HS-27A (cell line): Measurements from ENCODE around the gene MOB3B.

Source experiments
- DNase-seq: peaks from one replicate; pipeline ENCODE4 v3.0.0-alpha.2; 2012; ENCODE audit warnings: low read depth, missing footprints

The MOB3B gene

DNA sequence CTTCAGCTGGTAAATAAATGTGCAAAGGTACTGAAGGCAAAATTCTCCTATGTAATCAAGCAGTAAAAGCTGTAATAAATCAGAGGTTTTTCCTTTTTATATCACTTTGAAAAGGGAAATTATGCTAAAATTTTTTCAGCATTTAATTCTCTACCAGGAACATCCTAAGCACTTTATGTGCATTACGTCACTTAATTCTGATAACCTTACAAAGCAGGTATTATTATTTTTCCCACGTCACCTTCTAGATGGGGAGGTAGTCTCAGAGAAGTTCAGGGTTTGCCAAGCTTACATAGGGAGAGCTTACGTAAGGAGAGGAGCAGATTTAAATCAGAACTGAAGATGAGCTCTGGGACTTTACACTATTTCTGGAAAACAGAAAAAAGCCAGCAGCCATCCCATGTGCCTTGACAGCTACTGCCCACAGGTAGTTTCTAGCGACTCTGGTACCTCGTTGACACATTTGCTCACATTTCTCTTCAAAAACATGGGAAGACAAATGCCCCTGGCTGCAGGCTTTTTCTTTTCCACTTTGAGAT lies 84.5 kb downstream of the MOB3B start:
- DNase-seq, result no peak

DNA sequence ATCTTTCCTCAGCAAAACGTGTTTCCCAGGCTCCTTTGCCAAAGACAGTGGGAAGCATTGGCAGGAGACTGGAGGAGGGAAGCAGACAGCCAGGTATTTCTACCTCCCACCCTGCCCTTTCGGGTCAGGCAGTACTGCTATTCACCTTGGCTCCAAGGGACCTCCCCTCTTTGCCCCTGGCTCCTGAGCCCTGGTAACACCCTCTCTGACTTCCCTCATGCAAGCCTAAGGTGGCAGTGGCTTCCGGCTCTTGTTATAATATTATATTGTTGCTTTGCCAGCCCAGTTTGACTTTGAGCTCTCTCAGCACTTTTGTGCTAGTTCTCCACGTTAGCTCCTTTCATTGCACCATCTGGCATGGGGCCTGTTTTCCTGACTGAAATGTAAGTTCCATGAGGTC lies 87.2 kb downstream of the MOB3B start:
- no peak for DNase-seq

DNA sequence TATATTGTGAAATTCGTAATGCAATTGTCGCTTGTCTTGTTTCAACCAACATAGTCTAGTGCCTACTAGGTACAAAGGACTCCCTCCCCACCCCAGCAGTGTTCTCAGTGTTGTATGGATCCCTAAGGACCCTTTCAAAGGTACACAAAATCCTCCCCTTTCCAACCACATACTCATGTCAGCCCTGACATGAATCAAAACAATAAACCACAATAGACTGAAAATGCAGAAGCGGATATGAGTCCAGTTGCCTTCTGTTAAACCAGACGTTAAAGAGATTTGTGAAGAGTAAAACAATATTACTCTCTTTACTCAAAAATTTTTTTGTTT lies 87.9 kb downstream of the MOB3B start:
- no peak for DNase-seq

DNA sequence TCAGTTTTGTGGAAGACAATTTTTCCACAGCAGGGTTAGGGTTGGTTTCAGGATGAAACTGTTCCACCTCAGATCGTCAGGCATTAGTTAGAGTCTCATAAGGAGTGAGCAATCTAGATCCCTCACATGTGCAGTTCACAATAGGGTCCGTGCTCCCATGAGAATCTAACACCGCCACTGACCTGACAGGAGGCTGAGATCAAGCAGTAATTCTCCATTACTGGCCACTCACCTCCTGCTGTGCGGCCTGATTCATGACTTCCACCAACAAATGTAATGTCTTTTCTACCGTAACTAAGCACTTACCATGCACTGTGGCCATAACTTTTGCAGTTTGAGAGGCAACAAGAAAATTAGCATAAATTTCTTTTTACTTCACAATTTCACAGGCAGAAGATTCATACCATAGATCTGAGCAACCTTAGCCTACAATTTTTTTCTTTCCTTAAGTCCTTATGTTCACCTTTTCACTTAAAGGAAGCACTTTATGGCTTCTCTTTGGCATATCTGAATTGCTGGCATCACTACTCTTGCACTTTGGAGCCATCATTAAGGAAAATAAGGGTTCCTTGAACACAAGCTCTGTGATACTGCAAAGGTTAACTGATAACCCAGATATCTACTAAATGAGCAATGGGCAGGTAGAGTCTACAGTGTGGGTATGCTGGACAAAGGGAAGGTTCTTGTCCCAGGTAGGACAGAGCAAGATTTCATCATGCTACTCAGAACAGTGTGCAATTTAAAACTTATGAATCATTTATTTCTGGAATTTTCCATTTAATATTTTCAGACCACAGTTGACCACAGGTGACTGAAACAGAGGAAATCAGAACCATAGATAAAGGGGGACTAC lies 88.5 kb downstream of the MOB3B start:
- DNase-seq, result no peak

DNA sequence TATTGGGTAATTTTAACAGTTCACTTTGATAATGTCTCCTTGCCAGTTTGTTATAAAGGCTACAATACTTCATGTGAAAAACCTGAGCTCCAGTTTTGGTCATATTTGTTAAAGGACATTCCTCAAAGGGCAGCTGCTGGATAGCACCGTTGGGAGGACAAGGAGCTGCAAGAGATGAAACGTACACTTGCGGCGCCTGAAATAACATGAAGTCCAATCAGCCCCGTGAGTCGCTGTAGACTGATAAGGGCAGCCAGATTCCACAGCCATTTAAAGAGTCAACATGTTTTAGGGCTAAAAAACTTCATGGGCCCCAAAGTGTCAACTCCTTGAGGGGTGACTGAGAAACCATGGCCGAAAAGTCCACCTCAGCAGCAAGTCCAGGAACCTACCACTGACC lies 91.1 kb downstream of the MOB3B start:
- no peak for DNase-seq

DNA sequence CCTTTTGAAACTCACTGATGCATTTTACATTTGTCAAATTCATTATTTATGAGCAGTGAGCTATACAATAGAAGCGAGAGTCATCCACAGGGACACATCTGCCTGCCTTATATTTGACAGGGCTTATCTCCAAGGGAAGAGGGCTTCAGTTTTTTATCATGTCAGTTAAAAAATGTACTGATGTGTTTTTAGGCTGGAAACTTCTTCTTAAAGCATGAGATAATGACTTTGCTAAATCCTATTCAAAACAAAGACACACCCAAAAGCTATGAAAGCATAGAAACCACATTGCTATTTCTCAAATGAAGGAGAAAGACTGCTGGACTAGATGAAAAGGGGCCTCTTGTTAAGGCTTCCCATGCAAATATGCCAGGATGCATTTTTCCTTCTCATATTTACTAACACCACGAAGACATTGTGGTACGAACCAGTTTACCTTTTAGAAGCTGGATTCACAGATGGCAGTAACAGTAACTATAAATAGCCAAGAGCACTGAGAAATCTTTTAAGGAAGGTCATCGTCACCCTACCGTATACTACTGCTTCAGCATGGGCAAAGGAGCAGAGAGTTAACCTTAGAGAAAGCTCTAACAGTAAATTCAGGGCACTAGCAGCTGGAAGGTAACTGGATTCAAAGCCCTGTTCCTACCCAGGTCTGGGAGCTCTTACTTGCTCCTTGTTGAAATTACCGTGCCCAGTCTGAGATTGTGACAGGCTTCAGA lies 91.8 kb downstream of the MOB3B start:
- DNase-seq, result no peak

DNA sequence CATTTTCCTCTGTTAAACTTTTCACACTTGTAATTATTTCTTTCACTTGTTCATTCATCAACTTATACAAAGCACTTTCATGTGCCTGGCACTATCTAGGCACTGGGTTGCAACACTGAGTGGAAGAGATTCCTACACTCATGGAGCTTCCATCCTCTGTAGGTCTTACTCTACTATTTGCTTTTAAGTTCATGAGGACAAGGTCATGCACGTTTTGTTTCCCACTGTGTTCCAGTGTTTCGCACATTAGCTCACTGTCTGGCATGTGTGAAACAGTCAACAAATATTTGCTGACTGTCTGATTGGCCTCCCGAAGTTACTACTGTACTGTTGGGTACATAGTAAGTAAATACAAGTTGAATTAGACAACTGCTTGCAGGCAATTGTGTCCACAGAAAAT lies 93.4 kb downstream of the MOB3B start:
- DNase-seq, result no peak

DNA sequence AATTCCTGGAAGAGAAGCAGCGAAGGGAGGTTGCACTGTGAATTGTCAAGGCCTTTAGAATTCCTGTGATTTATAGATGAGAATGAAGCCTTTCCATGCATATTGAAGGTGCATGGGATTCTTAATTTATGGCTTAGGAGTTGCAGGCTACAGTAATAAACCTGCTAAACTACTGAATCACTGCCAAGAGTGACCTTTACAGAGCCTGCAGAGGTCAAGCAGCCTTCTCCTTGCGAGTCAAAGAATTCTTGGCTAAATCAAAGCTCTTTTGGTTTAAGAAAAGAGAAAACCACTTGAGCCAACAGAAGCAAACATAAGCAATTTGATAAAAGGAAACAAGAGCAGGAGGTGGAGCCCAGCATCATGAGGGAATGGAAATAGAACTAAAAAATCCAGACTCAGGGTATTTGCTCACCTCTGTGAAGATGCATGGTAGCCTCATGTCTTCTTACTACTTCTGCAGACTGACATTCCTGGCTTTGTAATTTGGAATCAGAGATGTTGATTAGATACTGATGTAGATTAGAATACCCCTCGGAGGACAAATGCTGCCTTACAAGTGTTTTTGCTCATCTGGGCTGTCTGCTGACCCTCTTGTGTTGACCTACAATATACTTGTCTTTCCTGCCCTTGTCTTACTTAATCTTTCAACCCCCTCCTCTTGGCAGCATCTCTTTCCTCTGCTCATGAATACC lies 95.8 kb downstream of the MOB3B start:
- no peak for DNase-seq

DNA sequence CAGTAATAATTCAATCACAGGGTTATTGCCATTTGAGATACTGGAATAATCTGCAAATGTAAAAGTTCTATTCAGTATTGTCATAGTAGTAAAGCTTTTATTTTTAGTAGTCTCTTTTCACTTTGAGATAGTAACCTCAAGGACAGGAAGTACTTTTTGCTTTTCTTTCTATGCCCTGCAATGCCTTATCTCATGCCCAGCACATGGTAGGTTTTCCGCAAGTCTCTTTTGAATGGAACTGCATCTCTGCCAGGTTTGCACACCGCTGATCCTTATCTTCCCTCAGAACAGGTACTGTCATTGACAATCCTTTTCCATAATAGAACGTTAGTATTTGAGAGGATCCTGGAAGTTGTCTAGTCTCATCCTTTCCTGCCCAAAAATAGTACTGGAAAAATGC lies 97.3 kb downstream of the MOB3B start:
- no peak for DNase-seq

DNA sequence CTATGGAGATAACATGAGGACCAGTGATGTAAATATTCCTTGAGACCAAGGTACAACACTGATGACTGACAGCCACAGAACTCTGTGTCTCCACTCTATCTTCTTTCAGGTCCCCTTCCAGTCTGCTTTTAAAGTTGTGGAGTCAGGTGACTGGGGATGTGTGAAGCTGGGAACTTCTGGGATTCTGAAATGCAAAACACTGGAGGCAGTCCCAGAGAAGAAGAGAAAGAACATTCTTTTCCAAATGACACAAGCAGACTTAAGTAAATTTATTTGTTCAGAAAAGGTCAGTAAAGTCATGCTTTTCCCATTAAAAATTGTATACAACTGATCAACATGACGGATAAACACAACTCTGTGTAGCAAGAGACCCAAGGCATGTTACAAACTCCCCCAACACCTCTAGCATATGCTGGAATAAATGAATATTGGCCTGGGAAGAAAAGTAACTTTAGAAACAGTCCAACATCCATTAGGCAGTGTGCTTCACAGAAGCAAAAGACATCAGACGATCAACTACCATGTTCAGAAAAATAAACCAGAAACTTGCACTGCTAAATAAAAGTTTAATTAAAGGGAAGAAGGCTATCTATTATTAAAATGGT lies 98.0 kb downstream of the MOB3B start:
- DNase-seq, result no peak

DNA sequence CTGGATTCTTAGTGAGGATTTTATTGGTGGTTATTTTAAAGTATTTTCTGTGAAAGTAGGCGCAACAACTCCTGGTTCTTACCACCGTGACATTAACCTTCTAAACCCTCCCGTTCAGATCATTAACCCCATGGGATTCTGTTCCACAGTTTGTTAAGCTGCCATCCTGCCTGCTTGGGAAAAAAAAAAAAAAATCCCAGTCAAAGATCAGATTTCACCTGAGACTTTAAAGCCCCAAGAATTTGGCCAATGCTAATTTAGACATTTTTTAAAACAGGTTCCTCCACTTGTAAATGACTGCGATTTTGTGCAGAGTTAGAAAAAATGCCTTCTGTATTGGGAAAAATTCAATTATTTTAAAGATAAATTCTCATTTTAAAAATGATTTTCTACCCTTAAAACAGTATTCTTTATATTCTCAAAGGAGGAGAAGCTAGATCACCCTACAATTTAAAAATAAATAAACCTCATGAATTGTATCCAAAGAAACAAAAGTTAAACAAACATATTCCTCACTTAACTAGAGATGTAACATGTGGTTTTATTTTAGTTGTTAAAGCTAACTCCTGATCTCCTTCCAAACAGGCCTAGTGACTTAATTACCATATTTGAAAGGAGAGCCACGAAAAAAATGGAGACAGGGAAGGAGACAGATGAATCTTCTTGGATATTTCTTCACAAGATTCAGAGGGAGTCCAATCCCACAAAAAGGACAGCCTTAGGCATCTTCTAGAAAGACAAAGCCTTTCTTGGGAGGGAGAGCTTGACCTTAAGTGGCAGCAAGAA lies 98.7 kb downstream of the MOB3B start:
- no peak for DNase-seq

DNA sequence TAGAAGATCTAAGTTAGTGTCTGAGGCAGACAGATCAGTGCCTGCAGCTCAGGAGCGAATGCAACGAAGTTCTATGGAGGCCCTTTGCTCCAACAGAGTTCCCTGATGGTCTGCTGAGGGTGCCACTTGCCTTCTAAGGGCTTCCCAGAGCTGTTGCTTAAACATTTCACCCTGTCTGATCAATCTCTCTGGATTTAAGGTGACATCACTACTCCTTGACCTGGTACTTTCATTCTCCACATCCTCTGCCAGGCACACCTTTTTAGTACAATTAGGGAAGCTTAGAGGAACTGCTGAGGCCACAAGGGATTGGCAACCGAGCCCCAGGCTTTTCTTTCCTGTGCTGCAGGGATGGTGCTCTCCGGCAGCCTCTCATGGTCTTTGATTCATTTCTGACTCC lies 99.7 kb downstream of the MOB3B start:
- DNase-seq, result no peak

DNA sequence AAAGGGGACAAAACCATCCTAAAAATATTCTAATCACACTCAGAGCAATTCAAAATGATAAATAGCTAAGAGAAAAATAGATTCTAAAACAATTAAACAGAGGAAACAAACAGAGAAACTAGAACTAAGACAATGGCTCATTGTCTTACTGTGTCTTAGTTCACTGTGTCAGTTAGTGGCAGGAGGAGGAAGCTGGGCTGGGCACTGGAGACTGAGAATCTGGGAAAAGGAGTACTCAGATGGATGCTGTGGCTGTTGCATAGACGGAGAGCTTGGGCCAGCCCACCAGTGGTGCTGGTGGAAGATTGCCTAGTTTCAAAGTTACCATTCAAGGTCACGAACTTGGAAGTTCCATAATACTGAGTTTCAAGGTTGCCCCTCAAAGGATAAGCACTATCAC lies 100.2 kb downstream of the MOB3B start:
- no peak for DNase-seq

DNA sequence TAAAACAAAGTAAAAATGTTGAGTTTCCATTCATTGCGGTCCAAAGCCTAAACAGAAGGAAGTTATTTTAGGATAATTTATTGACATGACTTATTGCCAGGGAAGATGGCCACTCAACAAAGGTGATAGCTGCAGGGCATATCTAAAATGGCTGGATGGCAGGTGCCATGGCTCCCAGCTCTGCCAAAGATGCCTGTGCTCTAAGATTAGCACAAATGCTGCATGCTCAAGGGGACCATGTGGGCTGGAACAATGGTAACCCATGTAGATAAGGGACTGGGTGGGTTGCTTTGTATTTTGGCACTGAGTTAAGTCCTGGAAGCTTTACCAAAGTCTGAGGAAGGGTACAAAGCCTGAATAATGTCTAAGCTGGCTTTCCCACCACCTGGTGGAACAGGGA lies 101.1 kb downstream of the MOB3B start:
- no peak for DNase-seq

DNA sequence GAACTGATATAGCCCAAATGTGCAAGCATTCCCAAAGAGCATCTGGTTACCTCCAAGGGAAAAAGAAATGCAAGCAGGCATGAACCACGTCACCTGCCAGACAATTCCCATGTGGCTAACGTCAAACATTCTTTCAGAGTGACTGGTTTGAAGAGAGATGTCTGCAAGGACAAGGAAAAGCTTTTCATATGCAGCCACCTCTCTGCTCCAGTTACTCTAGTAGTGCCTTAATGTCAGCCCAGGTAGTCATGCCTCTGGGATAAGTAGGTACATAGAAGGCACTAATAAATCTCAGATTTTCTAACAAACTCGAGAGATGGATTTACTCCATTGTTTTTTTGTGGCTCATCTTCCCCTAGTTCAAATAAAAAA lies 102.4 kb downstream of the MOB3B start:
- peak; percentile 71 for DNase-seq

DNA sequence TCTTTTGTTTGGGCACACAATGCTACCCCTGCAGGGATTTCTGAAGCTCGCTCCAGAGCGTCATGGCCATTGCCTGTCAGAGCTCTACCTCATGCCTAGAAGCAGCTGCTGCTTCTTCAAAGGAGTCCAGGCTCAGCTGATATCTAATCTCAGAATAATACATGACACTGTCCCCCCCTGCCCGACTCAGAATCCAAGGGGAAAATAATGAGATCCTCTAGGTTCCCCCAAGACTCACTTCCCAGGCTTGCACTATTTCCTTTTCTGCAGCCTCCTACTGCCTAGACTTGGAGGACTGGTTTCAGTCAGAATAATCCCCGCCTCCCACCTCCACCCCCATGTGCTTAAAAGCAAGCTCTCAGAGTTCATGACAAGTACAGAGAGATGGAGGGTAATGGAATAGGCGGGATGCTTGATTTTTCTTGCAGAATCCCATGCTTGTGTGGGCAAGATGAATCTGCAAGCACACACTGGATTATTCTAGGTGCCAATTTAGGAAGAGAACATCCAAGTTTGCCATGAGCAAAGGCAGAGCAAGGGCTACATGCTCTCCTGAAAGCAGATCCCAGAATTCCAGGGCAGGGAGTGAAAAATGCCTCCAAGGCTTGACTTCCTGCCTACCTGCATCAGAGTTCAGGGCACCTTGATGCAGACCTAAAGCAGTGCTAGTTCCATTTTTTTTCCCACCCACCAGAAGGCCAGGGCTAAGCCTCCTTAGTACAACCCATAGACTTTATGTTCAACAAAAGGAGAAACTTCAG lies 102.9 kb downstream of the MOB3B start:
- DNase-seq, result no peak

DNA sequence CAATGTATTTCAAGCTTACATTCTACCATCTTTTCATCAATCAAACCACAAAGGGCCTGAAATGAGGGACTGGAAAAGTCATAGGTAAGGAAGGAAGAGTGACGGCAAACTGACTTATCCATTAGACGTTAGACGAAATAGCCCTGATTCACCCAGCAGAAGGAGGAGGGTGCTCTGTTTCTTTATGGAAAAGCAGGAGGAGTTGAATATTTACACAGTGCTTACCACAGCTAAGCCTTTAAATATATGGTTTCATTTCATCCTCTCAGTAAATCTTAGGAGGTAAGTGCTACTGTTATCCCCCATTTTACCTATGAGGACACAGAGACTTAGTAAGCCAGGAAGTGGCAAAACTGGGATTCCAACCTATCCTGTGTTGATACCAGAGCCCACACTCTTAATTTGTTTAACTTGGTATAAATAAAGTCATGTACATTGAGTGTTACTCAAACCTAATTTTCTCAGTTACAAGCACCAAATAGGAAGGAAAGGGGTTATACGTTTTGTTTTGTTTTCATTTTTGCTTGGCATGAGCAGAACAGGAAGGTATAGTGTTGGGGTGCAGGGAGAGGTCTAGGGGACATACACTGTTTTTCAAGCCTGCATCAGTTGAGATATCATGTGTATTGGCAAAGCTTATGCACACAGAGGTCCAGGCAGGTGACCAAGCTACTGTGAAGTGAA lies 103.6 kb downstream of the MOB3B start:
- DNase-seq, result no peak

DNA sequence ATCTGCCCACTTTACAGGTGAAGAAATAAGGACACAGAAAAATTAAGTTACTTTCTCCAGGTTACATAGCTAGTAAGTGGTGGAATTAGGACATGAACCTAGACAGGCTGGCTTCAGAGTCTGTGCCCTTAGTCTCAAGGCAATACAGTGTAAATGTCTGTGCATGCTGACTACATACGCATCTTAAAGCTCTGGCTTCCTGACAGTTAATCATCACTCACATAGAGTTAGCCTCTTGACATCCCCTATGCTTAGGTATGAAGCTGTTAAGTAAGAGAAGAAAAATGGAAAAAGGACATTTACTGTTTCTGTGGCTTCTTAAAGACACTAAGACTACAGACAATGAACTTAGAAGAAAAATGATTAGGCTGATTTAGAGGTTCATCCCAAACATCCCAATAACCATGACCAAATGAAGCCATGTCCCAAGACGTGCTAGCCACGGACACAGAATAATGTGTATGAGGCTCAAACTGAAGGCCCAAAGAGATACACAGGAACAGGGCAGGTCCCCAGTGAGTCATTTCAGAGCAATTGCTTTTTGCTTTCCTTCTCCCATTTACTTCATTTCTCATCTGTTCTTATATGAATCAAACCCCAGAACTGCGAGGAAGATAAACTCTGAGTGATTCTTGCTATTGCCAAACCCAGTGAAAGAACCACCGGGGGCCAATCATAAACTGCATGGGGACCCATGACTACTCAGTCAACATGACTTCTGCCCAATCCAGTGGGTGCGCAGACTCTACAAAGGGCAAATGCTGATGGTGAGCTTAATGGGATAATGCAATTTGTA lies 105.5 kb downstream of the MOB3B start:
- no peak for DNase-seq

DNA sequence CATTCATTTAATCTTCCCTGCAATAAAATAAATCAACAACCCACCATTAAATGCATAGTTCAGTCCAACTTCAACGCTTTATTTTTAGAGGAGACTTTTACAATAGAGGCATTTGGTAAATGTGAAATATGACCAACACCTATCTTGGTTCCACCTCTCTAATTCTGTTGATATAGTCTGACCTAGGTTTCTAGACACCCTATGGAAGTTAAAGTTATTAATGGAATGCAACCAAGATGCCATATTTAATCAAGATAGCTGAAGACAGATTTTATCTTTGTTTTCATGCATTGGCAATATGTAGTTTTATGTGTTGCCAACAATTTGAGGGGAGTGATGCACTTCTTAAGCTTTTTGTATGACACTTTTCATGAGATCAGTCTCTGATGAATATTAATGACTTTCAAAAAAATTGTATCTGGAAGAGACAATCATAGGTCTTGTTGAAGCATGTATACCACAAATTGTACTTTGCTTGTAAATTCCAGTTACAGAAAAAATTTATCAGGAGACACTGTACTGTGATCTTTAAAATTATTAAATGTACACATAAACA lies 107.3 kb downstream of the MOB3B start:
- no peak for DNase-seq
